HepG2 (cell line): ENCODE results near the gene CRLF2. TPM values are rescaled to one million over a fixed set of nuclear protein-coding genes. Genes with fewer than 3 reads are reported as not detected.
"Not testable (repeated sequence)": the region's sequence is repeated elsewhere in the genome, so short reads cannot be mapped to it uniquely, and the experiment has no call there.

Source experiments
- ATAC-seq: fragments of 200-7000 bp; cut with Tn5 transposase; 3 replicates; pipeline ENCODE4 v1.9.1; 2020; ENCODE audit warnings: mild to moderate bottlenecking, moderate library complexity
- BruUV-seq: library from RNA; stranded (reverse); fragments of 400-500 nt; replicated peaks from 2 replicates; lab custom pipeline; 2021; lab: Mats Ljungman, UMichigan
- CTCF ChIA-PET: fragments of 300-600 bp; formaldehyde crosslinking; extraction: SDS; loops from one replicate; lab custom pipeline; 2021; ENCODE audit warnings: low total read pairs, inconsistent platforms, low intra/inter-chr PET ratio; lab: Yijun Ruan, JAX
- POLR2A ChIA-PET: fragments of 350-600 bp; sonication (Branson Sonifier 250); formaldehyde crosslinking; loops from one replicate; lab custom pipeline; 2020; ENCODE audit warnings: antibody characterized with exemption, inconsistent platforms; lab: Yijun Ruan, JAX
- DNase-seq: peaks from one replicate; pipeline ENCODE4 v3.0.0-alpha.2; 2015; ENCODE audit warnings: low spot score
- FAIRE-seq: peaks from 3 replicates; lab custom pipeline; 2011; peaks lifted over from hg19 to GRCh38; lab: Jason Lieb, UNC
- H2AFZ ChIP-seq: one replicate; pipeline ENCODE4 v1.6.1; 2011; ENCODE audit warnings: low read length, inconsistent platforms
- H3K27ac ChIP-seq: fragments of 300-600 bp; 3 replicates; pipeline ENCODE4 v1.8.0; 2011; ENCODE audit warnings: mixed run types, mild to moderate bottlenecking, mixed read lengths, low read length, inconsistent platforms; ENCODE audit not compliant: insufficient read depth; ENCODE audit errors: extremely low read length
- H3K27me3 ChIP-seq, 2 experiments: fragments of 200-600 bp in 1 of 2; 2 replicates in 1 of 2; 3 replicates in 1 of 2; pipeline versions ENCODE4 v1.6.0 to v1.8.0; 2011; ENCODE audit warnings: low read length in 2 of 2, mild to moderate bottlenecking in 2 of 2, moderate library complexity in 2 of 2, inconsistent platforms in 1 of 2; ENCODE audit not compliant: insufficient read depth in 2 of 2, control insufficient read depth in 1 of 2
- H3K36me3 ChIP-seq, 2 experiments: fragments of 200-600 bp in 1 of 2; replicated peaks in 1 of 2; 2 replicates in 1 of 2; 3 replicates in 1 of 2; pipeline versions ENCODE4 v1.5.1 to v1.8.0; 2011; ENCODE audit warnings: low read length in 2 of 2, inconsistent platforms in 1 of 2; ENCODE audit not compliant: insufficient read depth in 2 of 2, control insufficient read depth in 1 of 2
- H3K4me1 ChIP-seq: 2 replicates; pipeline ENCODE4 v1.5.1; 2012; ENCODE audit warnings: low read length, inconsistent platforms; ENCODE audit not compliant: insufficient read depth
- H3K4me2 ChIP-seq: 2 replicates; pipeline ENCODE4 v1.6.0; 2011; ENCODE audit warnings: low read depth, low read length, inconsistent platforms
- H3K4me3 ChIP-seq, 3 experiments: fragments of 200-600 bp in 1 of 3; sonication (generic), shearing (Covaris generic) in 1 of 3; replicated peaks in 1 of 3; 2 replicates each; pipeline ENCODE4 v1.5.1; 2011 to 2016; ENCODE audit warnings: low read length in 3 of 3, inconsistent platforms in 2 of 3, low read depth in 2 of 3, mild to moderate bottlenecking in 2 of 3, control low read depth in 1 of 3, mixed read lengths in 1 of 3; ENCODE audit not compliant: insufficient read depth in 1 of 3
- H3K79me2 ChIP-seq: one replicate; pipeline ENCODE4 v1.6.1; 2011; ENCODE audit warnings: low read length, inconsistent platforms; ENCODE audit not compliant: insufficient read depth
- H3K9ac ChIP-seq: 2 replicates; pipeline ENCODE4 v1.6.0; 2011; ENCODE audit warnings: mild to moderate bottlenecking, low read depth, low read length, inconsistent platforms; ENCODE audit not compliant: insufficient read depth
- H3K9me3 ChIP-seq: 2 replicates; pipeline ENCODE4 v1.5.1; 2012; ENCODE audit warnings: mild to moderate bottlenecking, low read length
- H4K20me1 ChIP-seq: 2 replicates; pipeline ENCODE4 v1.6.0; 2011; ENCODE audit warnings: inconsistent platforms, mild to moderate bottlenecking, low read length, moderate library complexity; ENCODE audit not compliant: insufficient read depth
- EED ChIP-seq: sonication (generic); formaldehyde crosslinking; IDR thresholded peaks from 2 replicates; pipeline ENCODE4 v1.5.0; 2020; ENCODE audit warnings: mild to moderate bottlenecking, missing genetic modification reagents
- FOXO1 ChIP-seq: sonication (generic); formaldehyde crosslinking; IDR thresholded peaks from 2 replicates; pipeline ENCODE4 v1.4.0; 2020; ENCODE audit warnings: missing genetic modification reagents
- GTF2F1 ChIP-seq: fragments of 150-350 bp; IDR thresholded peaks from 2 replicates; pipeline ENCODE4 v1.6.1; 2014; ENCODE audit warnings: low read length
- HMGA1 ChIP-seq: sonication (generic); formaldehyde crosslinking; conservative IDR thresholded peaks from 2 replicates; pipeline ENCODE4 v1.4.0; 2020; ENCODE audit warnings: missing genetic modification reagents
- HNRNPLL ChIP-seq: fragments of 200-400 bp; formaldehyde crosslinking; IDR thresholded peaks from 2 replicates; pipeline ENCODE4 v1.6.1; 2017; ENCODE audit warnings: mild to moderate bottlenecking, low read depth, low read length; ENCODE audit not compliant: poor library complexity, severe bottlenecking
- IKZF1 ChIP-seq: fragments of 450-650 bp; IDR thresholded peaks from 2 replicates; pipeline ENCODE4 v1.7.1; 2016
- NONO ChIP-seq, 2 experiments: fragments of 450-650 bp in 1 of 2; sonication (generic) in 1 of 2; formaldehyde crosslinking in 1 of 2; IDR thresholded peaks in 1 of 2; conservative IDR thresholded peaks in 1 of 2; 2 replicates each; pipeline versions ENCODE4 v1.6.1 to v1.8.0; 2017 to 2022; ENCODE audit warnings: mild to moderate bottlenecking in 1 of 2, missing genetic modification reagents in 1 of 2, moderate library complexity in 1 of 2
- SNAI1 ChIP-seq: sonication (generic); formaldehyde crosslinking; IDR thresholded peaks from 2 replicates; pipeline ENCODE4 v1.5.0; 2020; ENCODE audit warnings: mild to moderate bottlenecking, missing genetic modification reagents, borderline replicate concordance
- TBL1XR1 ChIP-seq: fragments of 150-350 bp; IDR thresholded peaks from 2 replicates; pipeline ENCODE4 v1.6.1; 2014; ENCODE audit warnings: borderline replicate concordance, low read length; ENCODE audit not compliant: partially characterized antibody
- ZNF30 ChIP-seq: sonication (generic); formaldehyde crosslinking; IDR thresholded peaks from 2 replicates; pipeline ENCODE4 v1.5.0; 2020; ENCODE audit warnings: mild to moderate bottlenecking, missing genetic modification reagents
- ZNF44 ChIP-seq: sonication (generic); formaldehyde crosslinking; IDR thresholded peaks from 2 replicates; pipeline ENCODE4 v1.5.1; 2020; ENCODE audit warnings: mild to moderate bottlenecking, missing genetic modification reagents
- WGBS: methylation state at CpG from one replicate; pipeline ENCODE4 v1.1.6; 2017; ENCODE audit warnings: low lambda C conversion rate; 5-methylcytosine and 5-hydroxymethylcytosine counted together
- in situ Hi-C: cut with HindIII; loops from 2 replicates; pipeline ENCODE4 v1.10.0; 2017; ENCODE audit warnings: low pct_unique_long_range_greater_than_20kb; ENCODE audit not compliant: extremely low pct_ligation_motif_present
- intact Hi-C: fragments of 100-400 bp; cut with micrococcal nuclease; formaldehyde crosslinking; loops from one replicate; pipeline ENCODE4 v1.10.0; 2022; ENCODE audit not compliant: unreplicated experiment
- polyA plus RNA-seq, 8 experiments: library from polyadenylated mRNA; depleted of rRNA in 3 of 8; stranded (reverse) in 7 of 8; unstranded in 1 of 8; fragments of >200 nt; fragmentation: Illumina TruSeq in 4 of 8; extraction: Trizol in 4 of 8; gene quantifications; 2 replicates each; pipeline versions ENCODE4 v1.2.1 to v1.2.3, GENCODE V29; 2011 to 2016; ENCODE audit warnings: low read depth in 4 of 8, missing spikeins in 1 of 8, mixed read lengths in 1 of 8; ENCODE audit not compliant: insufficient read depth in 1 of 8
- total RNA-seq, 5 experiments: library from RNA; depleted of rRNA; stranded (reverse); fragments of >200 nt; fragmentation: Illumina TruSeq; extraction: Trizol; gene quantifications; 2 replicates each; pipeline ENCODE4 v1.2.3, GENCODE V29; 2016; ENCODE audit warnings: low read depth in 1 of 5
- TF ChIP-seq, protein P1 (sequence below): sonication (generic); formaldehyde crosslinking; IDR thresholded peaks from 2 replicates; pipeline ENCODE4 v1.4.0; 2020; ENCODE audit warnings: mild to moderate bottlenecking, missing genetic modification reagents, borderline replicate concordance

The CRLF2 gene
- total and polyA plus RNA-seq, 2 of the 13 experiments (the other 11 are each of a cell fraction or from before 2014, with no cell fraction given), result not detected

DNA sequence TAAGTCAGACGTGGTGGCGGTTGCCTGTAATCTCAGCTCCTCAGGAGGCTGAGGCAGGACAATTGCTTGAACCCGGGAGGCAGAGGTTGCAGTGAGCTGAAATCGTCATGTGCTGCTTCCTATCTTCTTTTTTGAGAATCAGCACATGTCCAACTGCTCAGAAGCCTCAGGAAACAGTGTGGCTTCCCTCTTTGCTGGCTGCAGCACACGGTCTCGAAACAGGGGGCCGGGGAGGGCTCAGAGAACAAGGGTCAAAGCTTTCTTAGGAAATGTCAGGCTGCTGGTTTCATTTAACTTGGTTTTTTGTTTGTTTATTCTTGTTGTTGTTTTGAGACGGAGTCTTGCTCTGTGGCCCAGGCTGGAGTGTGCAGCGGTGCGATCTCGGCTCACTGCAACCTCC is 31.3 kb downstream of the CRLF2 start (continued):
- TF ChIP-seq, protein P1, sequence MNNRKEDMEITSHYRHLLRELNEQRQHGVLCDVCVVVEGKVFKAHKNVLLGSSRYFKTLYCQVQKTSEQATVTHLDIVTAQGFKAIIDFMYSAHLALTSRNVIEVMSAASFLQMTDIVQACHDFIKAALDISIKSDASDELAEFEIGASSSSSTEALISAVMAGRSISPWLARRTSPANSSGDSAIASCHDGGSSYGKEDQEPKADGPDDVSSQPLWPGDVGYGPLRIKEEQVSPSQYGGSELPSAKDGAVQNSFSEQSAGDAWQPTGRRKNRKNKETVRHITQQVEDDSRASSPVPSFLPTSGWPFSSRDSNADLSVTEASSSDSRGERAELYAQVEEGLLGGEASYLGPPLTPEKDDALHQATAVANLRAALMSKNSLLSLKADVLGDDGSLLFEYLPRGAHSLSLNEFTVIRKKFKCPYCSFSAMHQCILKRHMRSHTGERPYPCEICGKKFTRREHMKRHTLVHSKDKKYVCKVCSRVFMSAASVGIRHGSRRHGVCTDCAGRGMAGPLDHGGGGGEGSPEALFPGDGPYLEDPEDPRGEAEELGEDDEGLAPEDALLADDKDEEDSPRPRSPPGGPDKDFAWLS, result no peak
- TF ChIP-seq TBL1XR1 (no peak), IKZF1 (no peak), EED (no peak), ZNF44 (CRISPR knock-in tag) (no peak), FOXO1 (CRISPR knock-in tag) (no peak), HMGA1 (CRISPR knock-in tag) (no peak), SNAI1 (CRISPR knock-in tag) (no peak)

DNA sequence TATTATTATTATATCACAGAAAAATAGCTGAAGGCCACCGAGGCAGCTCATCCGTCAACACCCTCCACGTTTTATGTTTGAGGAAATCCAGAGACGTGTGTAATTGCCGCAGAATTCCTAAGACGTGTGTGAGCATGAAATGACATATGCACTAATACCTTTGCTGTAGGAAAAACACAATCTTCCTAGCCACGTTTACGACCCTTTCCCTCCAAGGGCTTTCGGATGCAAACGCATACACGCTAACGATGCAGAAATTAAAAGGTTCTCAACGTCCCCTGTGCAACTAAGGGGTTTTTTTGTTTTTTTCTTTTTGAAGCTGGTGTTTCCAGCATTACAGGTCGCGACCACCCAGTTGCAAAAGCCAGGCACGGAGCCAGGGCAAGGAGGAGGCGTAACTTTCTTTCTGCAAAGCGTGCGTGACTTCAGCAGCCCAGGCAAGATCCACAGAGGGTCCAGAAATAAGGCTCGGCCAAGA is 33.8 kb downstream of the CRLF2 start:
- H3K4me3 ChIP-seq, result no peak overlapping the region

DNA sequence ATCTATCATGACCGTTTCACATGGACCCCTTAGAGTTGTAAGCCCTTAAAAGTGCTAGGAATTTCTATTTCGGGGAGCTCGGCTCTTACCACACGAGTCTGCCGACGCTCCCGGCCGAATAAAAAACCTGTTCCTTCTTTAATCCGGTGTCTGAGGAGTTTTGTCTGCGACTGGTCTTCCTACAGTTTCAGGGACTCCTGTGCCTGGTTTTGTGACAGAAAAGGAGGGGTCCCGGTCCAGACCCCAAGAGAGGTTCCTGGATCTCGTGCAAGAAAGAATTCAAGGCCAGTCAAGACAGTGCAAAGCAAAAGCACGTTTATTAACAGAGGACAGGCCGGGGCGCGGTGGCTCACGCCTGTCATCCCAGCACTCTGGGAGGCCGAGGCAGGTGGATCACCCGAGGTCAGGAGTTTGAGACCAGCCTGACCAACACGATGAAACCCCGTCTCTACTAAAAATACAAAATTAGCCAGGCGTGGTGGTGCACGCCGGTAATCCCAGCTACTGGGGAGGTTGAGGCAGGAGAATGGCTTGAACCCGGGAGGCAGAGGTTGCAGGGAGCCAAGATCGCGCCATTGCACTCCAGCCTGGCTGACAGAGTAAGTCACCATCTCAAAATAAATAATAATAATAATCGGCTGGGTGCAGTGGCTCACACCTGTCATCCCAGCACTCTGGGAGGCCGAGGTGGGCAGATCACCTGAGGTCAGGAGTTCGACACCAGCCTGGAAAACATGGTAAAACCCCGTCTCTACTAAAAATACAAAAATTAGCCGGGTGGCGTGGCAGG is 35.7 kb downstream of the CRLF2 start:
- H3K4me1 ChIP-seq, H3K9ac ChIP-seq, FAIRE-seq, H2AFZ ChIP-seq, H3K36me3 ChIP-seq, H3K27me3 ChIP-seq, ATAC-seq, H3K4me3 ChIP-seq, H3K4me2 ChIP-seq, POLR2A ChIA-PET, H3K27ac ChIP-seq, intact Hi-C loops, H4K20me1 ChIP-seq, BruUV-seq, H3K9me3 ChIP-seq, DNase-seq, in situ Hi-C loops, CTCF ChIA-PET, H3K79me2 ChIP-seq: not testable (repeated sequence)
- WGBS, result 69% methylated on average over 33 of the region's 33 CpGs

More for the DNA sequence above, 33.8 kb downstream of the CRLF2 start:
- Histone ChIP-seq H3K27ac (no peak overlapping the region), H3K4me1 (no peaks in the 10 kb centered on the region), H3K9ac (no peak overlapping the region), H3K27me3 (peaks cover 0 to 4% of the 10 kb centered on the region in 2 experiments; a peak in 1 of 5 replicates), H3K9me3 (no peaks in the 10 kb centered on the region), H3K79me2 (no peaks in the 10 kb centered on the region), H3K36me3 (no peaks in the 10 kb centered on the region), H4K20me1 (no peaks in the 10 kb centered on the region), H3K4me2 (no peak overlapping the region), H2AFZ (no peak overlapping the region)
- 55% methylated on average over 20 of the region's 20 CpGs for whole genome bisulfite sequencing
- ATAC-seq, result no peak
- BruUV-seq, result no TSS peak
- no peak for TF ChIP-seq NONO (IDR thresholded peaks at IDR 0.05)
- TF ChIP-seq NONO (CRISPR knock-in tag; conservative IDR thresholded peaks at IDR 0.05), result no peak
- no peak for TF ChIP-seq HNRNPLL
- TF ChIP-seq GTF2F1, result no peak
- TF ChIP-seq ZNF30 (CRISPR knock-in tag), result no peak
- intact Hi-C loops (no loop called here), in situ Hi-C loops (no loop called here)
- ChIA-PET CTCF (no interaction called here), POLR2A (no interaction called here)
- DNase-seq, result no peak
- FAIRE-seq, result no peak
